Measurements from ENCODE around the gene FADS1. TPM values are rescaled to one million over a fixed set of nuclear protein-coding genes. Genes with fewer than 3 reads are reported as not detected.

FADS1 gene
- total RNA-seq, 3 donors from 2014 or later, result 8.8 to 112 (median 15.1) TPM

DNA sequence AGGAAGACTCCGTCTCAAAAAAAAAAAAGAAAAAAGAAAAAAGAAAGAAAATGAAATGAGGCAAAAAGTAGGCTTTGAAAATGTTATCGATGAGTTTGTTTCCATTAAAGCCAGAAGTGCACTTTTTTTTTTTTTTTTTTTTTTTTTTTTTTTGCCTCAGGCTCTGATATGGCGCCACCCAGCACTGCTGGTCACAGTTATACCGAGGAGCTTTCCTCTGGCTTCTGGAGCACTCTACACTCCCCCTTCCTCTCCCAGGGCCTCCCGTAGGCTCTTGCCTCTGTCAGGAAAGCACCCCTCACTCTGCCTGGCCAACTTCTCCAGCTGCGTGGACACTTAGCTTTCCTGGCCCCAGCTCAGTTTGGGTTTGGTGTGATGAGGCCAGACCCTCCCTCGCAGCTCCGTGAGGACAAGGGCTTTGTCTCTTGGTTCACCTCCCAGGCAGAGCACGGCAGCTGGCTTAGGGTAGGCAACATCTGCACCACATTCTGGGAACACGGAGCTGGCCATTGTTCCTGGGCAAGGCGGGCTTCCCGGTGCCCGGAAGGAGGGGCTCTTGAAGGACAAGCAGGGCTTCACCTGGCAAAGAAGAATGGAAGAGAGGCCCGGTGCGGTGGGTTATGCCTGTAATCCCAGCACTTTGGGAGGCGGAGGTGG is 28.2 kb upstream of the FADS1 start:
- intact Hi-C loops (cut with DNase I; ENCODE audit: low total_unique reads), result no loop called here
- Histone ChIP-seq H3K27me3 (no peaks in the 10 kb centered on the region), H3K36me3 (no peaks in the 10 kb centered on the region), H3K9me3 (no peaks in the 10 kb centered on the region), H3K4me1 (no peaks in the 10 kb centered on the region), H3K27ac (no peak overlapping the region), H3K4me3 (no peak overlapping the region)
- no peak for DNase-seq (ENCODE audit: low spot score in 2 of 2)
- TF ChIP-seq POLR2AphosphoS5 (IDR thresholded peaks at IDR 0.05), result no peak
- TF ChIP-seq, protein P1, sequence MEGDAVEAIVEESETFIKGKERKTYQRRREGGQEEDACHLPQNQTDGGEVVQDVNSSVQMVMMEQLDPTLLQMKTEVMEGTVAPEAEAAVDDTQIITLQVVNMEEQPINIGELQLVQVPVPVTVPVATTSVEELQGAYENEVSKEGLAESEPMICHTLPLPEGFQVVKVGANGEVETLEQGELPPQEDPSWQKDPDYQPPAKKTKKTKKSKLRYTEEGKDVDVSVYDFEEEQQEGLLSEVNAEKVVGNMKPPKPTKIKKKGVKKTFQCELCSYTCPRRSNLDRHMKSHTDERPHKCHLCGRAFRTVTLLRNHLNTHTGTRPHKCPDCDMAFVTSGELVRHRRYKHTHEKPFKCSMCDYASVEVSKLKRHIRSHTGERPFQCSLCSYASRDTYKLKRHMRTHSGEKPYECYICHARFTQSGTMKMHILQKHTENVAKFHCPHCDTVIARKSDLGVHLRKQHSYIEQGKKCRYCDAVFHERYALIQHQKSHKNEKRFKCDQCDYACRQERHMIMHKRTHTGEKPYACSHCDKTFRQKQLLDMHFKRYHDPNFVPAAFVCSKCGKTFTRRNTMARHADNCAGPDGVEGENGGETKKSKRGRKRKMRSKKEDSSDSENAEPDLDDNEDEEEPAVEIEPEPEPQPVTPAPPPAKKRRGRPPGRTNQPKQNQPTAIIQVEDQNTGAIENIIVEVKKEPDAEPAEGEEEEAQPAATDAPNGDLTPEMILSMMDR (IDR thresholded peaks at IDR 0.05), result no peak
- TF ChIP-seq POLR2A (IDR thresholded peaks at IDR 0.05), result no peak

DNA sequence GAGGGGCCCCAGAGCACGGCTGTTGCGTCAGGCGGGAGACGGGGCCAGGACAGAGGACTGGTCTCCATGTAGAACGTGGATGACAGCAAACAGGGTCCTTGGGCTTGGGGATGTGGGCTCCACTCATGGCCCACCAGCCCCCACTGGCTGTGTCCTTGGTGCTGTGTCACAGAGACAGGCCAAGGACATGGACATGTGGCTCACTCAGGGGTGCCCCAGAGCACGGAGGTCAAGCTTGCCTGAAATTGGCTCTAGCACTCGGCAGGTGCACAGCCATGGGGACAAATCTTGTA is 25.7 kb upstream of the FADS1 start:
- H3K27ac ChIP-seq, result no peak overlapping the region

DNA sequence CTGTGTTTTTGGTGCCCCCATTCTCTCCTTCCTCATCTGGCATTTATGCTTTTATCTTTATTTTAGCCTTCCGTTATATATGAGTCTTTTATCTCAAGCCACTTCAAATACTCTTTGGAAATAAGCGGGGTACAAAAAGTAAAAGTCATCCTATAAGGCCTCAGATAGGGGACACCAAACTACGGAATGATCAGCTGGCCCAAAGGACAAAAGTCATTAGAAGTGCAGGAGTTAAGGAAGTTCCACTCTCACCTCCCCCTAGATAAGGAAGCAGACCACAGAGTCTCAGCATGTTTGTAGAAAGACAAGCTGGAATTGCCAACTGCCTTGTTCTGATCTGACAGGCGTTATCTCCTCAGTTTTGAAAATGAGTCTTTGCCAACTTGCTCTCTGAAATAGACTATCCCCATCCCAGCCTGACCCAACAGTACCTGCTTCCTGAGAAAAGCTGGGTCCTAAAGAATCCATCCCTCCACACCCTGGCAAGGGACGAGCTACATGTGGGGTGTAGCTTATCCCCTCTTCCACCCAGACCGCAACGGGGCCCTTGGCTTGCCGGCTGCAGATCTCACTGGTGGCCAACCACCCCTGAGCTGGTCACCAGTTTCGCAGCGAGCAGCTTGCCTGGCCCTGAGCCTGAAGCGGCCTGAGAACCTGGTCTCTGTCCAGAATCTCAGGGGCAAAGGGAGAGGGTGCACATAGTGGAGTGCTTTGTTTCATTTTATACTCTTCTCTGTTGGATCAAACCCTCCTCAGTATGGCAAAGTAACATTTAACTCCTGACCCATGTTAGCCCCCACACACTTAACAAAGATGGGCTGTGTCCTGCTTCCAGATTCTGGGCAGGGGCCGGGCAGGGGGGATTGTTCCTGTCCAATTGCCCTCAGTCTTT is 25.1 kb upstream of the FADS1 start:
- intact Hi-C loops (cut with DNase I; ENCODE audit: low total_unique reads), result no loop called here
- Histone ChIP-seq H3K4me3 (no peak overlapping the region), H3K27me3 (no peaks in the 10 kb centered on the region), H3K4me1 (no peaks in the 10 kb centered on the region), H3K9me3 (no peaks in the 10 kb centered on the region), H3K27ac (no peak overlapping the region), H3K36me3 (no peaks in the 10 kb centered on the region)
- no peak for TF ChIP-seq POLR2A (IDR thresholded peaks at IDR 0.05)
- no peak for TF ChIP-seq POLR2AphosphoS5 (IDR thresholded peaks at IDR 0.05)
- TF ChIP-seq, protein P1 (IDR thresholded peaks at IDR 0.05), result no peak
- DNase-seq (ENCODE audit: low spot score in 2 of 2), result no peak

More for the DNA sequence above, 25.7 kb upstream of the FADS1 start:
- no peak overlapping the region for H3K4me3 ChIP-seq
- no peaks in the 10 kb centered on the region for H3K27me3 ChIP-seq
- DNase-seq (ENCODE audit: low spot score in 2 of 2), result no peak
- H3K36me3 ChIP-seq, result no peaks in the 10 kb centered on the region
- intact Hi-C loops (cut with DNase I; ENCODE audit: low total_unique reads), result no loop called here
- TF ChIP-seq POLR2A (IDR thresholded peaks at IDR 0.05), result no peak
- TF ChIP-seq POLR2AphosphoS5 (IDR thresholded peaks at IDR 0.05), result no peak
- TF ChIP-seq, protein P1 (IDR thresholded peaks at IDR 0.05), result no peak
- H3K9me3 ChIP-seq, result no peaks in the 10 kb centered on the region
- H3K4me1 ChIP-seq, result no peaks in the 10 kb centered on the region

DNA sequence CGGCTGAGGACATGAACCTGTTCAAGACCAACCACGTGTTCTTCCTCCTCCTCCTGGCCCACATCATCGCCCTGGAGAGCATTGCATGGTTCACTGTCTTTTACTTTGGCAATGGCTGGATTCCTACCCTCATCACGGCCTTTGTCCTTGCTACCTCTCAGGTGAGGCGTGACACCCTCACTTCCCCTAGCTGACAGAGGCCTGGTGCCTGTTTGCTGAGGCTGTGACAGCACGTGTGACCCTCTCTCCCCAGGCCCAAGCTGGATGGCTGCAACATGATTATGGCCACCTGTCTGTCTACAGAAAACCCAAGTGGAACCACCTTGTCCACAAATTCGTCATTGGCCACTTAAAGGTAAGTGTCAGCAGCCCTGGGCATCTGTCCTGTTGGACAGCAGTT is 23.6 kb upstream of the FADS1 start:
- Histone ChIP-seq H3K27me3 (no peaks in the 10 kb centered on the region), H3K9me3 (no peaks in the 10 kb centered on the region), H3K27ac (no peak overlapping the region), H3K36me3 (no peaks in the 10 kb centered on the region), H3K4me1 (no peaks in the 10 kb centered on the region), H3K4me3 (no peak overlapping the region)
- no peak for TF ChIP-seq POLR2AphosphoS5 (IDR thresholded peaks at IDR 0.05)
- no peak for TF ChIP-seq POLR2A (IDR thresholded peaks at IDR 0.05)
- TF ChIP-seq, protein P1 (IDR thresholded peaks at IDR 0.05), result no peak
- no peak for DNase-seq (ENCODE audit: low spot score in 2 of 2)
- intact Hi-C loops (cut with DNase I; ENCODE audit: low total_unique reads), result no loop called here

DNA sequence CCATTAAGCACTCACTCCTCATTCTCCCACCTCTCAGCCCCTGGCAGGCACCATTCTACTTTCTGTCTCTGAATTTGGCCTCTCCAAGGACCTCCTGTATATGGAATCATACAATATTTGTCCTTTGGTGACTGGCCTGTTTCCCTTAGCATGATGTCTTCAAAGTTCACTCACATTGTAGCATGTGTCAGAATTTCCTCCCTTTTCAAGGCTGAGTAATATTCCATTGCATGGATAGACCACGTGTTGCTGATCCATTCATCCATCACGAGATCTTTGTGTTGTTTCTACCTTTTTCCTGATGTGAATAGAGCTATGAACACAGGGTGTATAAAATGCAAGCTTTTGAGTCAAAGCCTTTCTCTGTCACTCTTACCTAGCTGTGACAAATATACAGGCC is 22.9 kb upstream of the FADS1 start:
- Histone ChIP-seq H3K9me3 (no peaks in the 10 kb centered on the region), H3K4me3 (no peak overlapping the region), H3K27ac (no peak overlapping the region), H3K4me1 (no peaks in the 10 kb centered on the region), H3K36me3 (no peaks in the 10 kb centered on the region), H3K27me3 (no peaks in the 10 kb centered on the region)
- no peak for TF ChIP-seq POLR2A (IDR thresholded peaks at IDR 0.05)
- no peak for TF ChIP-seq POLR2AphosphoS5 (IDR thresholded peaks at IDR 0.05)
- TF ChIP-seq, protein P1 (IDR thresholded peaks at IDR 0.05), result no peak
- no peak for DNase-seq (ENCODE audit: low spot score in 2 of 2)
- intact Hi-C loops (cut with DNase I; ENCODE audit: low total_unique reads), result no loop called here
